Nucleus accumbens (tissue), 56 donors: ENCODE data around the gene CNTRL.
A peak's percentile ranks its signal among the peaks of the same experiment; 100 is the strongest.
"Not testable (repeated sequence)": the region's sequence is repeated elsewhere in the genome, so short reads cannot be mapped to it uniquely, and the experiment has no call there.

ENCODE experiments used
- DNase-seq, 56 donors: peaks; one replicate each; lab custom pipeline; 2025; lab: John Stamatoyannopoulos, UW

The CNTRL gene

GRCh38 chr9:121074370-121075250 is at the start of gene CNTRL:
Gene CNTRL (plus strand): TSS chr9:121074955. CDS start chr9:121088327, 13,372 bp downstream.
- peak; percentile 10 to 94 (median 82) for DNase-seq

- no peak for DNase-seq
Observed at GRCh38 chr9:121026260-121026691, 48.5 kb upstream of the CNTRL start.

GRCh38 chr9:121026768-121027167 is 48.0 kb upstream of the CNTRL start:
- DNase-seq = no peak

- DNase-seq = not testable (repeated sequence)
Observed at GRCh38 chr9:121028285-121028684, 46.5 kb upstream of the CNTRL start.

- DNase-seq = no peak
Observed at GRCh38 chr9:121029469-121029868, 45.3 kb upstream of the CNTRL start.

GRCh38 chr9:121034529-121034928 is 40.2 kb upstream of the CNTRL start:
- DNase-seq = no peak

- not testable (repeated sequence) for DNase-seq
Observed at GRCh38 chr9:121035717-121036116, 39.0 kb upstream of the CNTRL start.

GRCh38 chr9:121038362-121038761 is 36.4 kb upstream of the CNTRL start:
- no peak for DNase-seq

GRCh38 chr9:121038804-121039203 is 36.0 kb upstream of the CNTRL start:
- DNase-seq = no peak

- DNase-seq = no peak
Observed at GRCh38 chr9:121048175-121048574, 26.6 kb upstream of the CNTRL start.

- no peak for DNase-seq
Observed at GRCh38 chr9:121048618-121049017, 26.1 kb upstream of the CNTRL start.

- DNase-seq = no peak
Observed at GRCh38 chr9:121050128-121050988, 24.4 kb upstream of the CNTRL start, which contains the start of gene C5. Gene C5 (minus strand): TSS chr9:121050275. CDS start chr9:121050246, 29 bp downstream.

GRCh38 chr9:121053544-121053943 is 21.2 kb upstream of the CNTRL start:
- DNase-seq = no peak

GRCh38 chr9:121055642-121056143 is 19.1 kb upstream of the CNTRL start:
- no peak for DNase-seq

- no peak for DNase-seq
Observed at GRCh38 chr9:121057821-121058220, 16.9 kb upstream of the CNTRL start.

GRCh38 chr9:121059513-121059912 is 15.2 kb upstream of the CNTRL start:
- no peak for DNase-seq

GRCh38 chr9:121059998-121060636 is 14.6 kb upstream of the CNTRL start:
- DNase-seq = peak in 8 of 56 donors; percentile 0 to 31 (median 7)

- DNase-seq = no peak
Observed at GRCh38 chr9:121066850-121067249, 7.9 kb upstream of the CNTRL start.

- no peak for DNase-seq
Observed at GRCh38 chr9:121067640-121068039, 7.1 kb upstream of the CNTRL start.

GRCh38 chr9:121069396-121069795 is 5.4 kb upstream of the CNTRL start:
- no peak for DNase-seq
